HG03280 (cell line): ENCODE measurements around the gene POR.
"Not testable (repeated sequence)": the region's sequence is repeated elsewhere in the genome, so short reads cannot be mapped to it uniquely, and the experiment has no call there.

Experiments used
- ATAC-seq: cut with Tn5 transposase; IDR thresholded peaks from one replicate; pipeline ENCODE4 v1.9.1; 2021; ENCODE audit warnings: mild to moderate bottlenecking, moderate library complexity; ENCODE audit not compliant: unreplicated experiment

Gene POR

GRCh38 chr7:75914655-75915415 lies at the start of gene POR:
TSS of gene POR (plus strand) at chr7:75915155. CDS start at chr7:75954002, 38,847 bp downstream.
- ATAC-seq, result peak; percentile 92

GRCh38 chr7:75866114-75866488 lies 48.9 kb upstream of the POR start:
- no peak for ATAC-seq

- ATAC-seq, result no peak
These were observed 48.2 kb upstream of the POR start for GRCh38 chr7:75866489-75867389.

GRCh38 chr7:75867390-75867717 lies 47.6 kb upstream of the POR start:
- no peak for ATAC-seq

- ATAC-seq, result no peak
These were observed 46.8 kb upstream of the POR start for GRCh38 chr7:75868153-75868552.

GRCh38 chr7:75869776-75870379 lies 45.1 kb upstream of the POR start:
- ATAC-seq, result no peak

- ATAC-seq, result no peak
These were observed 44.3 kb upstream of the POR start for GRCh38 chr7:75870557-75871161.

- no peak for ATAC-seq
These were observed 42.7 kb upstream of the POR start for GRCh38 chr7:75872073-75872782.

GRCh38 chr7:75874180-75874579 lies 40.8 kb upstream of the POR start:
- ATAC-seq, result not testable (repeated sequence)

- ATAC-seq, result no peak
These were observed 39.6 kb upstream of the POR start for GRCh38 chr7:75875113-75876080.

- ATAC-seq, result no peak
These were observed 38.7 kb upstream of the POR start for GRCh38 chr7:75876126-75876881.

- peak; percentile 30 for ATAC-seq
These were observed 36.6 kb upstream of the POR start for GRCh38 chr7:75878312-75878768.

GRCh38 chr7:75878769-75879611 lies 36.0 kb upstream of the POR start, which contains the start of gene RHBDD2:
TSS of gene RHBDD2 (plus strand) at chr7:75879034. CDS start at chr7:75879083, 49 bp downstream.
- peak; percentile 95 for ATAC-seq

GRCh38 chr7:75879771-75880184 lies 35.2 kb upstream of the POR start:
- ATAC-seq, result no peak

GRCh38 chr7:75880242-75880641 lies 34.7 kb upstream of the POR start:
- ATAC-seq, result no peak

GRCh38 chr7:75881436-75882095 lies 33.4 kb upstream of the POR start:
- no peak for ATAC-seq

- not testable (repeated sequence) for ATAC-seq
These were observed 31.6 kb upstream of the POR start for GRCh38 chr7:75883265-75883824.
